RWPE2 (cell line): ENCODE measurements around the gene DOCK9.

Experiments
- ATAC-seq: fragments of 200-7000 bp; cut with Tn5 transposase; 3 replicates; pipeline ENCODE4 v1.9.1; 2021; ENCODE audit warnings: low read depth
- DNase-seq: peaks from one replicate; pipeline ENCODE4 v3.0.0-alpha.2; 2020; ENCODE audit warnings: low spot score
- H3K27ac ChIP-seq: fragments of 450-650 bp; 2 replicates; pipeline ENCODE4 v1.5.1; 2017; ENCODE audit warnings: mild to moderate bottlenecking; ENCODE audit not compliant: poor library complexity, severe bottlenecking
- H3K27me3 ChIP-seq: fragments of 250-450 bp; sonication (Bioruptor Pico); 2 replicates; pipeline ENCODE4 v1.5.1; 2021; ENCODE audit warnings: mild to moderate bottlenecking, moderate library complexity; ENCODE audit not compliant: insufficient read depth, poor library complexity, severe bottlenecking
- H3K36me3 ChIP-seq: fragments of 250-450 bp; sonication (Bioruptor Pico); 2 replicates; pipeline ENCODE4 v1.5.1; 2020; ENCODE audit warnings: low read depth, mild to moderate bottlenecking, moderate library complexity
- H3K4me1 ChIP-seq: fragments of 250-450 bp; sonication (Bioruptor Pico); 2 replicates; pipeline ENCODE4 v1.5.1; 2021; ENCODE audit warnings: mild to moderate bottlenecking, moderate library complexity; ENCODE audit not compliant: insufficient read depth, poor library complexity, severe bottlenecking
- H3K4me3 ChIP-seq: fragments of 250-450 bp; sonication (Bioruptor Pico); 2 replicates; pipeline ENCODE4 v1.5.1; 2021; ENCODE audit warnings: mild to moderate bottlenecking, moderate library complexity; ENCODE audit not compliant: severe bottlenecking
- H3K9me3 ChIP-seq: fragments of 250-450 bp; sonication (Bioruptor Pico); 2 replicates; pipeline ENCODE4 v1.5.1; 2021; ENCODE audit warnings: mild to moderate bottlenecking, moderate library complexity; ENCODE audit not compliant: severe bottlenecking
- TF ChIP-seq, protein P1 (sequence below): fragments of 450-650 bp; IDR thresholded peaks from one replicate; pipeline ENCODE4 v1.5.1; 2017; ENCODE audit warnings: mild to moderate bottlenecking, moderate library complexity; ENCODE audit not compliant: poor library complexity, severe bottlenecking

DOCK9 gene

GRCh38 chr13:98886587-98887230 is 91.2 kb downstream of the DOCK9 start:
- TF ChIP-seq, protein P1, sequence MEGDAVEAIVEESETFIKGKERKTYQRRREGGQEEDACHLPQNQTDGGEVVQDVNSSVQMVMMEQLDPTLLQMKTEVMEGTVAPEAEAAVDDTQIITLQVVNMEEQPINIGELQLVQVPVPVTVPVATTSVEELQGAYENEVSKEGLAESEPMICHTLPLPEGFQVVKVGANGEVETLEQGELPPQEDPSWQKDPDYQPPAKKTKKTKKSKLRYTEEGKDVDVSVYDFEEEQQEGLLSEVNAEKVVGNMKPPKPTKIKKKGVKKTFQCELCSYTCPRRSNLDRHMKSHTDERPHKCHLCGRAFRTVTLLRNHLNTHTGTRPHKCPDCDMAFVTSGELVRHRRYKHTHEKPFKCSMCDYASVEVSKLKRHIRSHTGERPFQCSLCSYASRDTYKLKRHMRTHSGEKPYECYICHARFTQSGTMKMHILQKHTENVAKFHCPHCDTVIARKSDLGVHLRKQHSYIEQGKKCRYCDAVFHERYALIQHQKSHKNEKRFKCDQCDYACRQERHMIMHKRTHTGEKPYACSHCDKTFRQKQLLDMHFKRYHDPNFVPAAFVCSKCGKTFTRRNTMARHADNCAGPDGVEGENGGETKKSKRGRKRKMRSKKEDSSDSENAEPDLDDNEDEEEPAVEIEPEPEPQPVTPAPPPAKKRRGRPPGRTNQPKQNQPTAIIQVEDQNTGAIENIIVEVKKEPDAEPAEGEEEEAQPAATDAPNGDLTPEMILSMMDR, result no peak
- H3K27me3 ChIP-seq, result no peaks in the 10 kb centered on the region
- H3K9me3 ChIP-seq, result no peaks in the 10 kb centered on the region
- H3K36me3 ChIP-seq, result peaks cover 62% of the 10 kb centered on the region
- ATAC-seq, result no peak
- no peak for DNase-seq
- peaks cover 14% of the 10 kb centered on the region for H3K4me1 ChIP-seq
- no peak overlapping the region for H3K4me3 ChIP-seq
- no peak overlapping the region for H3K27ac ChIP-seq

- Histone ChIP-seq H3K36me3 (peaks cover 73% of the 10 kb centered on the region), H3K27me3 (no peaks in the 10 kb centered on the region), H3K27ac (no peak overlapping the region), H3K9me3 (no peaks in the 10 kb centered on the region), H3K4me1 (peaks cover 13% of the 10 kb centered on the region), H3K4me3 (no peak overlapping the region)
- ATAC-seq (no peak), DNase-seq (no peak)
- TF ChIP-seq, protein P1, result no peak
Observed at GRCh38 chr13:98885600-98885999, 92.3 kb downstream of the DOCK9 start.

- no peak overlapping the region for H3K27ac ChIP-seq
- ATAC-seq (no peak), DNase-seq (no peak)
- peaks cover 89% of the 10 kb centered on the region for H3K36me3 ChIP-seq
- no peak overlapping the region for H3K4me3 ChIP-seq
- H3K27me3 ChIP-seq, result no peaks in the 10 kb centered on the region
- H3K4me1 ChIP-seq, result no peaks in the 10 kb centered on the region
- no peaks in the 10 kb centered on the region for H3K9me3 ChIP-seq
- TF ChIP-seq, protein P1, result no peak
Observed at GRCh38 chr13:98883998-98884397, 93.9 kb downstream of the DOCK9 start.

- Histone ChIP-seq H3K27ac (no peak overlapping the region), H3K27me3 (no peaks in the 10 kb centered on the region), H3K9me3 (no peaks in the 10 kb centered on the region), H3K4me3 (no peak overlapping the region), H3K36me3 (peaks cover 96% of the 10 kb centered on the region), H3K4me1 (no peaks in the 10 kb centered on the region)
- ATAC-seq (no peak), DNase-seq (no peak)
- TF ChIP-seq, protein P1, result no peak
Observed at GRCh38 chr13:98881390-98881789, 96.5 kb downstream of the DOCK9 start.

- no peak for ATAC-seq
- TF ChIP-seq, protein P1, result no peak
- peaks cover 92% of the 10 kb centered on the region for H3K36me3 ChIP-seq
Observed at GRCh38 chr13:98880677-98881076, 97.2 kb downstream of the DOCK9 start.

More at GRCh38 chr13:98880677-98881076, 97.2 kb downstream of the DOCK9 start:
- Histone ChIP-seq H3K4me3 (no peak overlapping the region), H3K27me3 (no peaks in the 10 kb centered on the region), H3K9me3 (no peaks in the 10 kb centered on the region), H3K27ac (no peak overlapping the region), H3K4me1 (no peaks in the 10 kb centered on the region)
- DNase-seq, result no peak
